GM10248 (cell line): ENCODE measurements around the gene ADAM10.

ENCODE experiments used
- CTCF ChIA-PET: fragments of 300-600 bp; sonication (Branson Sonifier 250); formaldehyde crosslinking; extraction: SDS; loops from one replicate; lab custom pipeline; 2021; ENCODE audit warnings: antibody characterized with exemption; lab: Yijun Ruan, JAX
- POLR2A ChIA-PET: fragments of 350-650 bp; sonication (Branson Sonifier 250); formaldehyde crosslinking; extraction: SDS; loops from one replicate; lab custom pipeline; 2020; ENCODE audit warnings: antibody characterized with exemption; lab: Yijun Ruan, JAX
- DNase-seq: peaks from one replicate; pipeline ENCODE4 v3.0.0; 2012; ENCODE audit errors: extremely low spot score
- TF ChIP-seq, protein P1 (sequence below): IDR thresholded peaks from 2 replicates; pipeline ENCODE4 v1.5.1; 2012; ENCODE audit warnings: mild to moderate bottlenecking, low read depth; ENCODE audit errors: extremely low read depth, missing control alignments, control extremely low read depth

ADAM10 gene

DNA sequence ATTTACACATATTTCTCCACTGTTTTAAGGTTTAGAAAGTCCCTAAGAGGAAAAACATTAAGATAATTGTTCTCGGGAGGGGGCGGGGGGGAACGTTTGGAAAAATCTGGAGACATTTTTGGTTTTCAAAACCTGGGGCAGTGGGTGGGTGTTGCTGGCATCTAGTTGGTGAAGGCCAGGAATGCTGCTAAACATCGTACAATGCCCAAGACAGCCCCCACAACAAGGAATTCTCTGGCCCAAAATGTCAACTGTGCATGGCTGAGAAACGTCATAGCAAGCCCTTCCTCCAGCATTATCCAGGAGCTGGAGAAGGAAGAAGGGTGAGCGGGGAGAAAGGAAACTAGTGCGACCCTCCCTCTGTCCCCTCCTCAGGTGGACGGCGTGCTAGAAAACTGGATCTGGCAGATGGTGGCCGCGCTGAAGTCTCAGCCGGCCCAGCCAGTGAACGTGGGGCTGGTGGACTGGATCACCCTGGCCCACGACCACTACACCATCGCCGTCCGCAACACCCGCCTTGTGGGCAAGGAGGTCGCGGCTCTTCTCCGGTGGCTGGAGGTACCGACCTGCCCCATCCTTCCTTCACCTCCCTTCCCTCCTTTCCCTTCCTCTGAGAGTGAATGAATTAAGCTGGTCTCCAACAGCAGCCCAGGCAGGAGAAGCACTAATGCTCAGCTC is 208.0 kb downstream of the ADAM10 start:
- CTCF ChIA-PET, result no interaction called here

GRCh38 chr15:58539548-58539947 is 210.0 kb downstream of the ADAM10 start:
- no peak for DNase-seq
- TF ChIP-seq, protein P1, sequence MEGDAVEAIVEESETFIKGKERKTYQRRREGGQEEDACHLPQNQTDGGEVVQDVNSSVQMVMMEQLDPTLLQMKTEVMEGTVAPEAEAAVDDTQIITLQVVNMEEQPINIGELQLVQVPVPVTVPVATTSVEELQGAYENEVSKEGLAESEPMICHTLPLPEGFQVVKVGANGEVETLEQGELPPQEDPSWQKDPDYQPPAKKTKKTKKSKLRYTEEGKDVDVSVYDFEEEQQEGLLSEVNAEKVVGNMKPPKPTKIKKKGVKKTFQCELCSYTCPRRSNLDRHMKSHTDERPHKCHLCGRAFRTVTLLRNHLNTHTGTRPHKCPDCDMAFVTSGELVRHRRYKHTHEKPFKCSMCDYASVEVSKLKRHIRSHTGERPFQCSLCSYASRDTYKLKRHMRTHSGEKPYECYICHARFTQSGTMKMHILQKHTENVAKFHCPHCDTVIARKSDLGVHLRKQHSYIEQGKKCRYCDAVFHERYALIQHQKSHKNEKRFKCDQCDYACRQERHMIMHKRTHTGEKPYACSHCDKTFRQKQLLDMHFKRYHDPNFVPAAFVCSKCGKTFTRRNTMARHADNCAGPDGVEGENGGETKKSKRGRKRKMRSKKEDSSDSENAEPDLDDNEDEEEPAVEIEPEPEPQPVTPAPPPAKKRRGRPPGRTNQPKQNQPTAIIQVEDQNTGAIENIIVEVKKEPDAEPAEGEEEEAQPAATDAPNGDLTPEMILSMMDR, result no peak
- ChIA-PET POLR2A (no interaction called here), CTCF (interaction anchor here (1.4 kb wide), 1 partner anchor 16 kb away, joined by 3 read pairs; no protein-coding TSS in a partner anchor)

More for the DNA sequence above, 208.0 kb downstream of the ADAM10 start:
- POLR2A ChIA-PET, result no interaction called here
- no peak for DNase-seq
- TF ChIP-seq, protein P1, result no peak

GRCh38 chr15:58538901-58539300 is 210.6 kb downstream of the ADAM10 start:
- CTCF ChIA-PET, result no interaction called here
- POLR2A ChIA-PET, result no interaction called here
- no peak for DNase-seq
- TF ChIP-seq, protein P1, result no peak
